ENCODE results near the gene TMEM168. TPM values are rescaled to one million over a fixed set of nuclear protein-coding genes. Genes with fewer than 3 reads are reported as not detected.

Gene TMEM168
- total RNA-seq, 2 donors from 2014 or later = 16.9 to 27.3 TPM

DNA sequence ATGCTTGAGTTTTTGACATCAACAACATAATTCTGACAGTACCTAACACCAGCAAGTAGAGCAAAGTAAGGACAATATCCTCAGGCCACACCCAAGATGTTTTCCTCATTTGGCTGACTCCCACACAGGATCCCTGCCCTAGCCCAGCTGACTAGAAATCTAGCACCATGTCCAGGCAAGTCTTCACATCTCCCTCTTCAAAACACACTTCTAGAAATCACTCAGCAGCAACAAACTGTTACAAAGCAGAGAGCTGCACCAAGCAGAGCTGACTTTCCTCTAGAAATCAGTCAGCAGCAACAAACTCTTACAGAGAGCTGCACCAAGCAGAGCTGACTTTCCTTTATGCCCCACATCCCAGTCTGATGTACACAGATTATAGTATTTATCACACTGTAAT lies 7.7 kb downstream of the TMEM168 start:
- ATAC-seq = no peak
- intact Hi-C loops (cut with DNase I) = no loop called here

DNA sequence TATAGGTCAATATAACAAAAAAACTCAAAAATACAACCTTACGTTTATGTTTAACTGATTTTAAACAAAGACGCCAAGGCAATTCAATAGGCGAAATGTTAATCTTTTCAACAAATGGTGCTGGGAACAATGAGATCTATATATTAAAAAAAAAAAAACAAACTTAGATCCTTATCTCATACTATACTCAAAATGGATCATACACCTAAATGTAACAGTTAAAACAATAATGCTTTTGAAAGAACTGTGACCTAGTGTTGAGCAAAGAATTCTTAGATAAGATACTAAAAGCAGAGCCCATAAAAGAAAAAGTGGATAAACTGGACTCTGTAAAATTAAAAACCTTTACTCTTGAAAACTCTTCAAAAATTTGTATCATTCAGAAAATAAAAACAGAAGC lies 8.6 kb downstream of the TMEM168 start:
- intact Hi-C loops (cut with DNase I) = no loop called here
- no peak for DNase-seq
- ATAC-seq = no peak

More for the DNA sequence above, 7.7 kb downstream of the TMEM168 start:
- no peak for DNase-seq

DNA sequence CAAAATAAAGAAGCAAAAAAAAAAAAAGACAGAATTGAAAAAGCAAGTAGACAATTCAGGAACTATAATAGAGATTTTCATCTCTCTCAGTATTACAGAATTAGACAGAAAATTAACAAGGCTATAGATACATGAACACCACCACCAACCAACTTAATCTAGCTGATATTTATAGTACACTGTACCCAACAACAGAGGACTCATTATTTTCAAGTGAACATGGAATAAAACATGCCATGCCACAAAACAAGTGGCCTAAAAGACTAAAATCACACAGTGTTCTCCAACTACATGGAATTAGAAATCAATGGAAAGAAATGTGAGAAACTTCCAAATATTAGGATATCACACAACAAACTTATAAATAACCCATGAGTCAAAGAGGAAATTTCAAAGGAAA lies 9.1 kb downstream of the TMEM168 start:
- intact Hi-C loops (cut with DNase I) = no loop called here
- no peak for DNase-seq

DNA sequence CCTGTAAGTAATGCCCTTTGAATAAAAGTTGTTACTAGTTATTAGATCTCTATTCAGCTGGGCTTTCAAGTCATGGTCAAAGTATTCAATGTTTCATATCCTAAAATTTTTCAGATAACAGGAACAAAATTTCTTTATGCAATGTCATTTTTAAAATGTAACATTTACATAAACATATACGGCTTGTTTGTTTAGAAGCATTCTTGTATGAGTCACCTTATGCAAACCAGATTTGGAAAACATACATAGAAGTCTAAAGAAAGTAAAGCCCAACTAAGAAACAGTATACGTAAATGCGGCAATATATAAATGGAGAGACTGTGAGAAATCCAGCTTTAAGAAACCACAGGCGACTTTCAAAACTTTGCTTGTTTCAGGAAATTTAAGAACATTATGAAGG lies 10.5 kb downstream of the TMEM168 start:
- ATAC-seq (no peak), DNase-seq (no peak)
- intact Hi-C loops (cut with DNase I) = no loop called here

More for the DNA sequence above, 9.1 kb downstream of the TMEM168 start:
- ATAC-seq = no peak

DNA sequence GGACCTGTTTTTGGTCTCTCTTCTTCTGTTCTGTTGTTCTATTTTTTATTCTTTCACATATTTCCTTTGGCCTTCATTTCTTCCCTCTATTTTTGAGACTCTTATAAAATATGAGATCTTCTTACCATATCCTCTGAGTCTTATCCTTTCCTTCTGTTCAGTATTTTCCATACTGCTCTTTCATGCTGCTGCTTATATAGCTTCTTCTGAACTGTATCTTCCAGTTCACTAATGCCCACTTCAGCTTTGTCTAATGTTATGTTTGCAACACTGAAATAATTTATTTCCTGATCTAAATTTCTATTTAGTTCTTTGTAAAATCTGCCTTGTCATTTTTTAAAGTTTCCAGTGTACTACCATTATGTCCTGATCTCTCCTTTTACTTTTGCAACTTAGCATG lies 12.8 kb downstream of the TMEM168 start:
- ATAC-seq = no peak
- DNase-seq = no peak
- intact Hi-C loops (cut with DNase I) = no loop called here

DNA sequence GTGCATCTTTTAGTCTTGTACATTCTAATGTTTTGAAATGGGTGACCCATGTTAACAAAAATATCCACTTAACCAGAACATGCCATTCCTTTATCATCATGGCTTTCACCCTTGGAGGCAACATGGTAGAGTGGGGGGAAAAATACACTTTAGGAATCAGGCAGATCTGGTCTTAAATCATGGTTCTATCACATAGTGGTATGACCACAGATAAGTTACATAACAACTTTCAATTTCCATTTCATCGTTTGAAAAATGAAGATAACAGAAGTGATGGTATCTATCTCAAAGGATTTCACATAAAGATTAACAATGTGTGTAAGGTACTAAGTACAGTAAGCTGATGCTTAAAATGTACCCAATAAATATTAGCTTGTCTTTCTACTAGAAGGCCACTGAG lies 19.0 kb downstream of the TMEM168 start:
- ATAC-seq (no peak), DNase-seq (no peak)
- intact Hi-C loops (cut with DNase I) = no loop called here

DNA sequence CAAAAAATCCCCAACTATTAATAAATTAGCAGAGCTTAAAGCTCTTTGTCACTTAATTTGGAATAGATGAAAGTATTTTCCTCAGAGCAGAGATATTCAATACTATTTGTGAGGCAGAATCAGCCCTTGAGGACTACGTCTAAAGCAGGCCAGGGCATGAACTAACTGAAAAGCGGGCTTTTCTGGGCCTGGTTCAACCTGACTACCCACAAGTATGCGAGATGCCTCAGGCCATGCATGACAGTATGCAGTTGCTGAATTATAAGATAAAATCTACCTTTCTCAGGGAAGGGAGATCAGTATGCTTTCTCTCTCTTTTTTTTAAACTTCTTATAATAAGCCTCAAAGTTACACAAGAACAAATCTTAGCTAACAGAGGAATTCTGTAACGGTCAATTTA lies 20.1 kb downstream of the TMEM168 start:
- ATAC-seq (no peak), DNase-seq (no peak)
- intact Hi-C loops (cut with DNase I) = no loop called here

DNA sequence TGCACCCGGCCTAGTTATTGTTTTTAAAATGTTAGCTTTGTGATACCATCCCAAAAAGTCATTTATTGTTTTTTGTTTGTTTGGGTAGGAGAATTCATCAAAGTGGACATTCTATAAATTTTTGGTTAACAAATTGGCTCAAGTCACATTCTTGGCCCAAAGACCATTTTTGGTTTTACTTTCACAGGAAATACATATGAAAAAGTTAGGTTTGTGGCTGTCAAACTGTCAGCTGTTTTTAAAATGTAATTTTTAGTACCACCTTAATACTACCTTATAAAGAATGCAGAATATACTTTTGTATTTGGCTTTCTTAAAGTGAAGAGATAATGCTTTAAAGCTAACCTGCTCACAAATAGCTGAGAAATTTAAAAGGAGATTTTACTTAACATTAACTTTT lies 25.1 kb downstream of the TMEM168 start:
- intact Hi-C loops (cut with DNase I) = no loop called here
- DNase-seq = no peak
- ATAC-seq = no peak

DNA sequence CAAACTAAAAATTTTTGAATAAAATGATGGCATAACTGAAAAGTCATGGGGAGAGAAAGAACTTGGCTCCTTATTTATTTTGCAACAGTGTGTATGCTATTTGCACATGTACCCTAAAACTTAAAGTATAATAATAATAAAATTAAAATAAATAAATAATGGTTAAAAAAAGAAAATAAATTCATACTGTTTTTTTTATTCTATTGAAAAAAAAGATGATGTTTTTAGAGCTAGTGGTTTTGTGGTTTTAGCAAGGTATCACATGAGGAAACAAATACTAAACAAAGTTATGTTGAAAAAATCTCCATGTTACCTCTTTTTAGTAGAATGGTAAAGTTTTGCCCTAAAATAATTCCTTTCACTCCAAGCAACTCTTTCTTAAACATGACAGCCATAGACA lies 26.2 kb downstream of the TMEM168 start:
- no peak for ATAC-seq
- no peak for DNase-seq
- intact Hi-C loops (cut with DNase I) = no loop called here

DNA sequence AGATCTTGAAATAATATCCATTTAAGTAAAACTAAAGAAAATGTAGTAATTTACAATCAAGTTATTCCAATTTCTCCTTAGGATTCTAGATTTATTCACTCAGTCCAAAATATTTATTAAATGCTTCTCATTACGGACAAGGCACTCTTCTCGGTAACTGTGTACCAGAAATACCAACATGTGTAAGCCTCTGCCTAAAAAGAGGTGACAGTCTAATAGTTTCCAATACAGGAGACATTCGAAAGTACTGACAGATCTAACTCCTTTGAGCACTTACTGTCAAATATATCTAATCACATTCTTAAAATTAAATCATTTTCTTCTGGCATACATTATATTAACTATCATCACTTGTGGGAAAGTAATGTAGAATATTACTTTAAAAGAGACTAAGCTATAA lies 26.9 kb downstream of the TMEM168 start:
- ATAC-seq (no peak), DNase-seq (no peak)
- intact Hi-C loops (cut with DNase I) = no loop called here

DNA sequence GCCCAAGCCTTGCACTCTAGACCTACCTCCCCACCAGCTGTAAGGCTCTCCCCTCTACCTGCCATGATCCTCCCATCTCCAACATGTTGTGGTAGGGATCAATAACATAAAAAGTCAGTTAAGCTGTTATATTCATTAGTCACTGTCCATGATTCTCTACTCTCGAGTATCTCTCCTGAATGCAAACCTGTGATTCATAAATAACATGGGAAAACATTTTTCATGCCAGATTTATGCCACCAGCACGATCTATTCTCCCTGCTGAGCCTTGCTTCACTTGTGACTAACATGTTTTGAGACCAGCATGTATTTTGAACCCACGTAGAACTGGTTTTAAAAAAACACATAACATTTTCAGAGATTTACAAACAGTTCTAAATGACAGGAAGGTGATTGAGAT lies 30.3 kb downstream of the TMEM168 start:
- ATAC-seq (no peak), DNase-seq (no peak)
- intact Hi-C loops (cut with DNase I) = no loop called here

DNA sequence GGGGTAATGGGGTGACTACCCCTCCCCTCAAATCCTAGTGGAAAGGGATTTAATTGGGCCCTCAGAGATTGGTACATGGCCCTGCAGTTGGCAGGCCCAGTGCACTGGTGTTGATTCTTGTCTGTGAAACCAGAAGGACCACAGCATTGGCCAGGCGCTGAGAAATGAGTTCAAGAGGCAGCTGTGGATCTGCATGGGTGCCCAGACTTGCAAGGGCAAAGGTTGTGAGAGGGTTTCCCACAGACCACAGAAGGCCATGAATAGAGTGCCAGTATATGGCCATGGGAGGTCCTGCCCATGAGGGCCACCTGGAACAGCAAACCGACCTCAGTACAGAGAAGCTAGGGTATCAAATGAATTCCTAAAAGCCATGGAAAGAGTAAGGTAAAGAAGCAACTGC lies 32.9 kb downstream of the TMEM168 start:
- intact Hi-C loops (cut with DNase I) = no loop called here
- no peak for DNase-seq
- no peak for ATAC-seq

DNA sequence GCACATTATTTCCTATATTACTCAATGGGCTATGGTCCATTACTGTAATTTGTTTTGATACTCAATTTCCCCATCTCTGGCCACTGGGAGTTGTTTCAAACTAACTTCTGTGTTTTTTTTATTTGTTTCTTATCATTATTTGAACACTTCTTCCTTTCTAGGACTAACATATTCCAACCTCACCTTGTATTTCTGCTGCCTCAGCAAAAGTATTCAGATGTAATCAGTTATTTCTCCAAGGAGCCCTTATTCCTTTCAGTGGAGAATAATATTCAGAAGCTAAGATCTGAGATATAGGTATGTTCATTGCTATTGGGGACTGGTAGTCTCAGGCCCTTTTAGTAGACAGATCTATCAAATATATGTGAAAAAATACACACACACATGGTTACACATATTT lies 36.9 kb downstream of the TMEM168 start:
- ATAC-seq (no peak), DNase-seq (no peak)
- intact Hi-C loops (cut with DNase I) = no loop called here

DNA sequence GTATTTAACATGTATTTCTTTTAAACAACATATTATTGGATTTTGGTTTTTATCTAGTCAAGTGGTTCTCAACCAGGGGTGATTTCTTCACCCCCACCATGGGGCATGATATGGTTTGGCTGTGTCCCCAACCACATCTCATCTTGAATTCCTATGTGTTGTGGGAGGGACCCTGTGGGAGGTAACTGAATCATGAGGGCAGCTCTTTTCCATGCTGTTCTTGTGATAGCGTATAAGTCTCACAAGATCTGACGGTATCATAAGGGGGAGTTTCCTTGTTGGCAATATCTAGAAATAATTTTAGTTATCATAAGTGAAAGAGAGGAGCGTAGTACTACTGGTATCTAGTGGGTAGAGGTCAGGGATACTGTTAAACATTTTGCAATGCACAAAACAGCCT lies 37.6 kb downstream of the TMEM168 start:
- intact Hi-C loops (cut with DNase I) = no loop called here
- no peak for DNase-seq
- peak in 1 of 2 donors; percentile 75 for ATAC-seq

DNA sequence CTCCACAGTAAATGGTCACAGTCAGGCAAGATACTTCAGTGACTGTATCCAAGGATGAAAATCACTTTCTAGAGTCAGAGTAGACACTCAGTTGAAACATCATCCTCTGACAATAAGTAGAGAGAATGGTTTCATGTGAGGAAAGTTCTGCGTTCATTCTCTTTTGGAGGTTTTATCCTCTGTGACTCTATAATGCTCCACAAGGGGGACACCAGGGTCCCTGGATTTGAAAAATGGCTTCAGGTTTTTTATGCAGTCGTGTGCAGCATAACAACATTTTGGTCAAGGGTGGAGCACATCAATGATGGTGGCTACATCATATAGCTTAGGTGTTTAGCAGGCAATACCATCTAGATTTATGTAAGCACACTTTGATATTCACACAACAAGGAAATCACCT lies 40.4 kb downstream of the TMEM168 start:
- no peak for DNase-seq
- ATAC-seq = no peak
- intact Hi-C loops (cut with DNase I) = no loop called here

DNA sequence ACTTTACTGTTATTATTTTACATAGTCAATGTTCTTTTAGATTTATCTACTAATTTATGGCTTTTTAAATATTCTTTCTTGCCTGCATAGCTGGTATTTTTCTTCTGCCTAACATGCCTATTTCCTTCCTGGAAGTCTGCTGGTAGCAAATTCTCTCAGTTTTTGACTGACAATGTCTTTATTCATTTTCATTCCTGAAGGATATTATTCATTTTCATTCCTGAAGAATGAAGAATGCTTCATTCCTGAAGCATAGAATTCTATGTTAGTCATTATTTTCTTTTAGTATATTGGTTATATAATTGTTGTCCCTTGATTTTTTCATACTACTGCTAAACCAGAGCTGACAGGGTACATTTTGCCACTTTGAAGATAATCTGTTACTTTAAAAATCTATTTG lies 41.8 kb downstream of the TMEM168 start:
- ATAC-seq (no peak), DNase-seq (no peak)
- intact Hi-C loops (cut with DNase I) = no loop called here

DNA sequence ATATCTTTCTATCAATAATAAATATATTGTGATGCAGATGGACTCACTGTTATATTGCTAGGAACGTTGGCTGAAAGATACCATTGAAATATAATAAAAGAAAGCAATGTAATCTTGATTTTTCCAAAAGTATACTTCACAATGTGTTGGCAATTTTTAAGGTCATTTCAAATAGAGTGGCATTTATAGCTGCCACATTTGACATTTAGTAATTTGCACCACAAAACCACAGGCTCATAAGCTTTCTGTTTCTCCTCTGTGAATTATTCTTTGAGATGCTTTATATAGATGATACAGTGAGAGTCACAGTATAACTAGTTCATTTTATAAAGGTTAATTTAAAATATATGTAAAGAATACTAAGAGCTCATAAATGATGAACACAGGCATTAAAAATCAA lies 44.6 kb downstream of the TMEM168 start:
- DNase-seq = no peak
- no peak for ATAC-seq
- intact Hi-C loops (cut with DNase I) = no loop called here

DNA sequence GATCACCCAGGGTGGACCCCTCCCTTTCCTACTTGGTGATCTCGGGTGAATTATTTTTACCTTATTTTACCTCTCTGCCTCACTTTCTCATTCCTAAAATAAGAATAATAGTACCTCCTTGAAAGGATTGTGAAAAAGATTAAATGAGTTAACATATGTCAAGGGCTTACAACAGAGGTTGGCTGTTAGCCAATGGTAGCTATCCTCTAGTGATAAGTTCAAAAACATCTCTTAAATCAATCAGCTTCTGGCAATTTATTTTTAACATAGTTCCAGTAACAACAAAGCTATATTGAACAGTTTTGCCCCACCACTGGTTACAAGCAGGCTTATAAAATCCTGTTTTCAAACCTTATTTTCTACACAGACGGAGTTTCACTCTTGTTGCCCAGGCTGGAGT lies 45.4 kb downstream of the TMEM168 start:
- ATAC-seq = no peak
- DNase-seq = no peak
- intact Hi-C loops (cut with DNase I) = no loop called here

DNA sequence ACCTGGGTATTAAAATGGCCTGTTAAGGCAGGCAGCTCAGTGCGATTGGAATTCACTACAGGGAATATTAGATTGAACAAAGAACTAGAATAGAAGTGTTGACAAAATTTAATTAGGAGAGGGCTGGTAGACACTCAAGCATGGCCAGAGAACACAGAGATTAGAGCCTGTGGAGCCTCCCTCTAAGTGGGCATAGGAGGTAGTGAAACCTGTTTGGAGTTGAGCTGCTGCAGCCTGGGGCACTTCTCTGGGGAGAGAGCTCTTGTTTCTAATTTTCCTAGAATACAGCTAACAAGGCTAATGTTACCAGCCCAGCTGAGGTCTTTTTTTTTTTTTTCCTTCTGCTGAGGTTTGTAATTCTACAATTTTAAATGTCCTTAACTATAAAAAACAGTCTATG lies 46.4 kb downstream of the TMEM168 start:
- no peak for ATAC-seq
- intact Hi-C loops (cut with DNase I) = no loop called here
- no peak for DNase-seq

DNA sequence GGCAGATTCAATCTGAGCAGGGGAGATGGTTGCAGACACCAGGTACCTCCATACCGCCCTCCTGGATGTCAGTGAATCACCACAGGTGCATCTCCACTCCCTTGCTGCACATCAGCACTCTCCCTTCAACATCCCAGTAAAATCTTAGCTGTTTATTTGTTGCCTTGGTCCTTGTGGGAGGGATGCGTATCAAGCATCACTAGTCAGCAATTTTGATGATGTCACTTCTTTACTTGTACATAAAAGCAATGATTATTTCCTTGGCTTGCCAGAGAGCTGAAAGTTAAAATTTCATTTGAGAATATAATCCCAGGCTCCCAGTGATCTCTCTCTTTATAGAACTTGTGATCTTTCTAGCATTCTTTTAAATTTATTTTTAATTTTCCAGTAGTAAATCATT lies 49.5 kb downstream of the TMEM168 start:
- no peak for ATAC-seq
- DNase-seq = no peak
- intact Hi-C loops (cut with DNase I) = no loop called here

DNA sequence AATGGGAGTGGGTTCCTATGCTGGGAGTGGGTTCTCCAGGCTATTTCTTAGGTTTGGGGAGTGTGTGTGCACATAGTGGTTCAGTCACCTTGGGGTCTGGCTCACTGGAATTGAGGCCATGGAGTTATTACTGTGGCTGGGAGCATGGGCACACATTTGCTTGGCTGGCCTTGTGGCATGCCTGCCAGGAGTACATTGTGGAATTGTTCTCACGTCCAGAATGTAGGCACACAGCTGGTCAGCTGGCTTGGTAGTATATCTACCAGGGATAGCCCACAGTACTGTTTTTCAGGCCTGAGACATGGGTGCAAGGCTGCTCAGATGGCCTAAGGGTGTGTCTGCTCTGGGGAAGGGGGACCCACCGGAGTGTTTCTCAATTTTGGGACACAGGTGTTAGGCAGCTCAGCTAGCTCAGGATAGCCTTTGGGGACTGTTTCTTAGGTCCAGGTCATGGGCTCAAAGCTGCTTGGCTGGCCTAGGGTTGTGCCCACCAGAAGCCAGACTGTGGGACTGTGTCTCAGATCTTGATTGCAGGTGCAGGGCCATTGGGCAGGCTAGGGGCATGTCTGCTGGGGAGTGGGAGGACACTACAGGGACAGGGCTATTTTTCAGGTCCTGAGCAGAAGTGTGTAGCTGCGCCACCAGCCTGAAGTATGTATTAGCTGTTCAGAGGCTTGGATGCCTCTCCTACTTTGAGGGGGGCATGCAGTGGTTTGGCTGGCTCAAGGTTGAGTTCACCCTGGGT lies 50.6 kb downstream of the TMEM168 start:
- ATAC-seq = no peak
- intact Hi-C loops (cut with DNase I) = no loop called here
- DNase-seq = no peak

DNA sequence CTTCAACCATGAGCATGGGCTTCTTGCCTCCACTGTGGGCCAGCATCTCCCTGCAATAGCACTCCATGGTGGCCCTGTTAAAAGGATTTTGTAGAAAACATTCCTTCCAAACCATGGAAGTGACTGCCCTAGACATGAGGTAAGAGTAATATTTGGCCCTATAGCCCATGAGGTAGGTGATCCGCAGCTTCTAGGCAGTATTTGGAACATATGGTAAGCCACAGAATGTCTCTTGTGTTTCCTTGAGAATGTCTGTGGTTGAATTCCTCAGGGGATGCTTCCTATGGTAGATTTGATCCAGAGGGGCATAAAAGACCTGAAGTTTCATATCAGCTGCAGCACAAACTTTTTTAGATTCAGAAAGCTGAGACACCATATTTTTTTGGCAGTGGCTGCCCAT lies 54.9 kb downstream of the TMEM168 start:
- ATAC-seq = no peak
- intact Hi-C loops (cut with DNase I) = no loop called here
- DNase-seq = no peak
